HFF-Myc (cell line): ENCODE measurements around the gene ATR.

Source experiments
- DNase-seq: peaks from one replicate; pipeline ENCODE4 v3.0.0-alpha.2; 2011; ENCODE audit warnings: low read depth; ENCODE audit errors: extremely low read depth
- H3K4me3 ChIP-seq: replicated peaks from 2 replicates; pipeline ENCODE4 v1.5.1; 2011; ENCODE audit warnings: low read depth, mild to moderate bottlenecking, control low read depth, low read length
- CTCF ChIP-seq: IDR thresholded peaks from 2 replicates; pipeline ENCODE4 v1.5.1; 2012; ENCODE audit warnings: mild to moderate bottlenecking, low read depth, low read length, control low read depth; ENCODE audit errors: missing control alignments

ATR gene

GRCh38 chr3:142578329-142579223 lies at the start of gene ATR:
TSS of gene ATR (minus strand) at chr3:142578733. CDS start at chr3:142578704, 29 bp downstream.
- TF ChIP-seq CTCF, result no peak
- peak within 1 kb of the TSS; percentile 62 for H3K4me3 ChIP-seq
- DNase-seq, result peak; percentile 74

GRCh38 chr3:142626971-142627370 lies 48.4 kb upstream of the ATR start:
- TF ChIP-seq CTCF, result no peak
- DNase-seq, result no peak
- no peak overlapping the region for H3K4me3 ChIP-seq

GRCh38 chr3:142625153-142625440 lies 46.6 kb upstream of the ATR start:
- TF ChIP-seq CTCF, result no peak
- no peak for DNase-seq

GRCh38 chr3:142624341-142625152 lies 46.0 kb upstream of the ATR start:
- H3K4me3 ChIP-seq, result no peak overlapping the region
- TF ChIP-seq CTCF, result no peak
- no peak for DNase-seq

More at GRCh38 chr3:142625153-142625440, 46.6 kb upstream of the ATR start:
- H3K4me3 ChIP-seq, result no peak overlapping the region

GRCh38 chr3:142623194-142623593 lies 44.7 kb upstream of the ATR start:
- no peak for TF ChIP-seq CTCF
- no peak overlapping the region for H3K4me3 ChIP-seq
- DNase-seq, result no peak

- no peak for DNase-seq
- H3K4me3 ChIP-seq, result no peak overlapping the region
- no peak for TF ChIP-seq CTCF
These were observed 43.9 kb upstream of the ATR start for GRCh38 chr3:142622405-142622804.
